ENCODE data around the gene HKDC1.
A peak's percentile ranks its signal among the peaks of the same experiment; 100 is the strongest.

The HKDC1 gene

GRCh38 chr10:69315100-69315542, 95.0 kb downstream of the HKDC1 start:
- Histone ChIP-seq H4K20me1 (ENCODE audit: insufficient read depth) (no peaks in the 10 kb centered on the region), H3K4me3 (IDR thresholded peaks at IDR 0.05; ENCODE audit: insufficient read depth, low read depth, low read length) (no peak overlapping the region), H3K36me3 (ENCODE audit: insufficient read depth) (no peaks in the 10 kb centered on the region), H3K79me2 (ENCODE audit: insufficient read depth, low read depth) (no peaks in the 10 kb centered on the region), H3K4me2 (no peak overlapping the region), H2AFZ (ENCODE audit: low read depth) (no peak overlapping the region), H3K27ac (no peak overlapping the region), H3K9ac (no peak overlapping the region), H3K4me1 (ENCODE audit: low read depth, poor library complexity, severe bottlenecking) (peaks cover 14% of the 10 kb centered on the region), H3K27me3 (ENCODE audit: insufficient read depth, low read depth) (no peaks in the 10 kb centered on the region)
- no peak for TF ChIP-seq CTCF (conservative IDR thresholded peaks at IDR 0.05; ENCODE audit: low read depth, low read length)

GRCh38 chr10:69315610-69316312, 95.6 kb downstream of the HKDC1 start:
- Histone ChIP-seq H3K36me3 (ENCODE audit: insufficient read depth) (no peaks in the 10 kb centered on the region), H3K79me2 (ENCODE audit: insufficient read depth, low read depth) (no peaks in the 10 kb centered on the region), H3K4me2 (no peak overlapping the region), H3K9ac (no peak overlapping the region), H3K27me3 (ENCODE audit: insufficient read depth, low read depth) (no peaks in the 10 kb centered on the region), H3K4me3 (IDR thresholded peaks at IDR 0.05; ENCODE audit: insufficient read depth, low read depth, low read length) (no peak overlapping the region), H3K4me1 (ENCODE audit: low read depth, poor library complexity, severe bottlenecking) (peaks cover 14% of the 10 kb centered on the region), H4K20me1 (ENCODE audit: insufficient read depth) (no peaks in the 10 kb centered on the region), H2AFZ (ENCODE audit: low read depth) (no peak overlapping the region), H3K27ac (no peak overlapping the region)
- TF ChIP-seq CTCF (conservative IDR thresholded peaks at IDR 0.05; ENCODE audit: low read depth, low read length): no peak

DNA sequence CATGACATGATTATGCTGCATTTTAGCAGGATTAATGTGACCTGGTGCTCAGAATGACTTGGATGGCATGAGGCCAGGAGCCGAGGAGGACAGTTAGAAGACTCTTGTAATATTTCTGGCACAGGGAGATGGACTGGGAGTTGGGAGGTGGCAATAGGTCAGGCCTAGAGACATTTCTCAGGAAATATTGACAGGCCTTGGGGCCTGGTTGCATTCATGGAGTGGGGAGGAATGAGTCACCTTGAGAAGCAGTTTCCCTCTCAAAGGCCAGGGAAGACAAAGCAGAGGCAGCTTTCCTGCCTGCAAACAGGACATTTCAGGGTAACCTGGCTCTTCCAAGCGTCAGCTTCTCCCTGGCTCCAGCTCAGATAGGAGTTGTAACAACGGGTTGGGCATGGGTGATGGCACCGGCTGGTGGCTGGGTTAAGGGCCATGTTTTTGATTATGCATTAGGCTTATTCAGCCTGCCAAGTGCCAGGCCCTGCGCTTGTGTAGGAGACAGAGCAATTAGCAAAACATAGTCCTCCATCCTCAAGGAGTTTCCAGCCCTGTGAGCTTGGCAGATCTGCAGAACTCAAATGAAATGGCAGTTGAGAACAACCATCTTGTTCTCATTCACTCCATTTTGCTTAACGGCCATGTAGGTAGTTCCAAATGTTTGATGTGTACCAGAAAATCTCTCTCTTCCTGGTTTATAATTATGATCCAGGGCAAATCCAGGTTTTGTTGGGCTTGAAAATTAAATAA, 96.4 kb downstream of the HKDC1 start:
- no peak overlapping the region for H3K4me3 ChIP-seq (IDR thresholded peaks at IDR 0.05; ENCODE audit: insufficient read depth, low read depth, low read length)
- no peak for TF ChIP-seq CTCF (conservative IDR thresholded peaks at IDR 0.05; ENCODE audit: low read depth, low read length)
- peak overlapping the region; percentile 96; the same call in 1 of the 2 replicates for H2AFZ ChIP-seq (ENCODE audit: low read depth)
- peaks cover 14% of the 10 kb centered on the region for H3K4me1 ChIP-seq (ENCODE audit: low read depth, poor library complexity, severe bottlenecking)
- no peaks in the 10 kb centered on the region for H3K36me3 ChIP-seq (ENCODE audit: insufficient read depth)
- H3K27me3 ChIP-seq (ENCODE audit: insufficient read depth, low read depth): no peaks in the 10 kb centered on the region
- H3K4me2 ChIP-seq: no peak overlapping the region
- H4K20me1 ChIP-seq (ENCODE audit: insufficient read depth): no peaks in the 10 kb centered on the region
- no peak overlapping the region for H3K9ac ChIP-seq
- no peaks in the 10 kb centered on the region for H3K79me2 ChIP-seq (ENCODE audit: insufficient read depth, low read depth)
- no peak overlapping the region for H3K27ac ChIP-seq
